ENCODE results near the gene ADCK2. TPM values are rescaled to one million over a fixed set of nuclear protein-coding genes. Genes with fewer than 3 reads are reported as not detected.
A peak's percentile ranks its signal among the peaks of the same experiment; 100 is the strongest.

ADCK2 gene
- total and polyA plus RNA-seq, 9 of the 15 experiments (the other 6 are each of a cell fraction or from before 2014, with no cell fraction given), result 0.08 to 14.3 (median 9.7) TPM

- TF ChIP-seq CLOCK (CRISPR knock-in tag; IDR thresholded peaks at IDR 0.05; ENCODE audit: borderline replicate concordance) (no peak), PHF8 (IDR thresholded peaks at IDR 0.05; ENCODE audit: borderline replicate concordance, low read length) (peak; percentile 98), TEAD2 (tag; IDR thresholded peaks at IDR 0.05) (no peak), HNRNPLL (IDR thresholded peaks at IDR 0.05; ENCODE audit: low read depth, low read length, poor library complexity, severe bottlenecking) (peak; percentile 83), ZNF318 (IDR thresholded peaks at IDR 0.05; ENCODE audit: borderline replicate concordance in 1 of 2, low read depth in 1 of 2) (no peak), KLF13 (tag; IDR thresholded peaks at IDR 0.05; ENCODE audit: borderline replicate concordance, low read depth) (peak; percentile 46; the same call in 1 of the 2 replicates), ZEB2 (IDR thresholded peaks at IDR 0.05) (peak; percentile 60; the same call in 1 of the 2 replicates), HDAC8 (tag; IDR thresholded peaks at IDR 0.05) (peak; percentile 19; the same call in 1 of the 2 replicates), ZNF217 (CRISPR knock-in tag; IDR thresholded peaks at IDR 0.05) (no peak), DMBX1 (CRISPR knock-in tag; IDR thresholded peaks at IDR 0.05; ENCODE audit: borderline replicate concordance) (no peak), ELK3 (CRISPR knock-in tag; IDR thresholded peaks at IDR 0.05) (no peak), ILK (tag; IDR thresholded peaks at IDR 0.05; ENCODE audit: borderline replicate concordance, low read depth) (no peak)
These were observed 24.1 kb downstream of the ADCK2 start, which contains the start of gene NDUFB2 (continued) for GRCh38 chr7:140696680-140697446.
